Thyroid gland (tissue), 4 donors: Measurements from ENCODE around the gene FNDC4.

Source experiments
- POLR2A ChIP-seq, 2 donors: fragments of 450-650 bp; IDR thresholded peaks; one replicate each; pipeline ENCODE4 v1.6.1; 2017; ENCODE audit warnings: antibody characterized with exemption in 2 of 2, mild to moderate bottlenecking in 2 of 2, moderate library complexity in 1 of 2
- TF ChIP-seq, protein P1 (sequence below), 6 experiments: fragments of 200-600 bp in 3 of 6; fragments of 450-650 bp in 3 of 6; sonication (generic) in 3 of 6; IDR thresholded peaks; one replicate each; pipeline ENCODE4 v1.5.1; 2016 to 2019; ENCODE audit warnings: antibody characterized with exemption in 6 of 6, mild to moderate bottlenecking in 2 of 6, inconsistent platforms in 1 of 6, moderate library complexity in 1 of 6

DNA sequence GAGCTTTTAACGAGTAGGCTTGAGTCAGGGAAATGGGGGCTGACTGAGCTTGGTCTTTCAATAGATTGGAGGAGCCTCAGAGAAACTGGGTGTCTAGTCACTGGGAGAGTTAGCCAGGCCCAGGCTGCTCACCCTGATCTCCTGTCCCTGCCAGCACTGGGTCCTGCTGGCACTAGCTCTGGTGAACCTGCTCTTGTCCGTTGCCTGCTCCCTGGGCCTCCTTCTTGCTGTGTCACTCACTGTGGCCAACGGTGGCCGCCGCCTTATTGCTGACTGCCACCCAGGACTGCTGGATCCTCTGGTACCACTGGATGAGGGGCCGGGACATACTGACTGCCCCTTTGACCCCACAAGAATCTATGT, 52.1 kb downstream of the FNDC4 start:
- TF ChIP-seq, protein P1, sequence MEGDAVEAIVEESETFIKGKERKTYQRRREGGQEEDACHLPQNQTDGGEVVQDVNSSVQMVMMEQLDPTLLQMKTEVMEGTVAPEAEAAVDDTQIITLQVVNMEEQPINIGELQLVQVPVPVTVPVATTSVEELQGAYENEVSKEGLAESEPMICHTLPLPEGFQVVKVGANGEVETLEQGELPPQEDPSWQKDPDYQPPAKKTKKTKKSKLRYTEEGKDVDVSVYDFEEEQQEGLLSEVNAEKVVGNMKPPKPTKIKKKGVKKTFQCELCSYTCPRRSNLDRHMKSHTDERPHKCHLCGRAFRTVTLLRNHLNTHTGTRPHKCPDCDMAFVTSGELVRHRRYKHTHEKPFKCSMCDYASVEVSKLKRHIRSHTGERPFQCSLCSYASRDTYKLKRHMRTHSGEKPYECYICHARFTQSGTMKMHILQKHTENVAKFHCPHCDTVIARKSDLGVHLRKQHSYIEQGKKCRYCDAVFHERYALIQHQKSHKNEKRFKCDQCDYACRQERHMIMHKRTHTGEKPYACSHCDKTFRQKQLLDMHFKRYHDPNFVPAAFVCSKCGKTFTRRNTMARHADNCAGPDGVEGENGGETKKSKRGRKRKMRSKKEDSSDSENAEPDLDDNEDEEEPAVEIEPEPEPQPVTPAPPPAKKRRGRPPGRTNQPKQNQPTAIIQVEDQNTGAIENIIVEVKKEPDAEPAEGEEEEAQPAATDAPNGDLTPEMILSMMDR (IDR thresholded peaks at IDR 0.05) = no peak
- TF ChIP-seq POLR2A (IDR thresholded peaks at IDR 0.05) = no peak
